ENCODE measurements around the gene UBL4A. TPM values are rescaled to one million over a fixed set of nuclear protein-coding genes. Genes with fewer than 3 reads are reported as not detected.

The UBL4A gene
- total RNA-seq, 1 donor from 2014 or later = 12.1 TPM

- Mint-ChIP-seq H3K9me3 (peaks cover 7% of the 10 kb centered on the region), H3K36me3 (peaks cover 2% of the 10 kb centered on the region), H3K27ac (no peak overlapping the region), H3K27me3 (ENCODE audit: insufficient read depth, low read depth) (no peaks in the 10 kb centered on the region), H3K4me3 (no peak overlapping the region), H3K4me1 (no peaks in the 10 kb centered on the region)
- H3K4me3 ChIP-seq = no peak overlapping the region
- H3K9me3 ChIP-seq (ENCODE audit: low read depth) = no peaks in the 10 kb centered on the region
- H2AFZ ChIP-seq (replicated peaks) = no peak overlapping the region
- no peaks in the 10 kb centered on the region for H3K4me1 ChIP-seq
- H3F3A ChIP-seq (ENCODE audit: low read depth) = no peaks in the 10 kb centered on the region
- H3K27me3 ChIP-seq = no peaks in the 10 kb centered on the region
- H3K36me3 ChIP-seq = no peaks in the 10 kb centered on the region
- no peak overlapping the region for H3K4me2 ChIP-seq
- TF ChIP-seq CTCF (IDR thresholded peaks at IDR 0.05) = no peak
- TF ChIP-seq EZH2phosphoT487 (IDR thresholded peaks at IDR 0.05) = no peak
- TF ChIP-seq EZH2 (IDR thresholded peaks at IDR 0.05) = no peak
- H3K9ac ChIP-seq = no peak overlapping the region
- no peak overlapping the region for H3K27ac ChIP-seq
- DNase-seq (ENCODE audit: low spot score) = no peak
- no peaks in the 10 kb centered on the region for H4K20me1 ChIP-seq (ENCODE audit: low read depth)
- no peaks in the 10 kb centered on the region for H3K79me2 ChIP-seq (ENCODE audit: low read depth)
These were observed 18.2 kb downstream of the UBL4A start for GRCh38 chrX:154468217-154468616.

GRCh38 chrX:154467556-154467955 is 18.9 kb downstream of the UBL4A start:
- Mint-ChIP-seq H3K27ac (no peak overlapping the region), H3K4me1 (no peaks in the 10 kb centered on the region), H3K36me3 (peaks cover 6% of the 10 kb centered on the region), H3K4me3 (no peak overlapping the region), H3K27me3 (ENCODE audit: insufficient read depth, low read depth) (no peaks in the 10 kb centered on the region), H3K9me3 (peaks cover 11% of the 10 kb centered on the region)
- Histone ChIP-seq H3K4me2 (no peak overlapping the region), H3K4me1 (no peaks in the 10 kb centered on the region), H3K9ac (no peak overlapping the region), H4K20me1 (ENCODE audit: low read depth) (no peaks in the 10 kb centered on the region), H3K27me3 (no peaks in the 10 kb centered on the region), H3K9me3 (ENCODE audit: low read depth) (no peaks in the 10 kb centered on the region), H3K79me2 (ENCODE audit: low read depth) (no peaks in the 10 kb centered on the region), H2AFZ (replicated peaks) (no peak overlapping the region), H3K4me3 (no peak overlapping the region), H3K27ac (no peak overlapping the region), H3F3A (ENCODE audit: low read depth) (no peaks in the 10 kb centered on the region), H3K36me3 (no peaks in the 10 kb centered on the region)
- no peak for DNase-seq (ENCODE audit: low spot score)
- TF ChIP-seq EZH2 (IDR thresholded peaks at IDR 0.05) = no peak
- no peak for TF ChIP-seq CTCF (IDR thresholded peaks at IDR 0.05)

GRCh38 chrX:154466907-154467306 is 19.5 kb downstream of the UBL4A start:
- Histone ChIP-seq H2AFZ (replicated peaks) (no peak overlapping the region), H3K27ac (no peak overlapping the region), H4K20me1 (ENCODE audit: low read depth) (no peaks in the 10 kb centered on the region), H3K9me3 (ENCODE audit: low read depth) (no peaks in the 10 kb centered on the region), H3K4me2 (no peak overlapping the region), H3K27me3 (no peaks in the 10 kb centered on the region), H3F3A (ENCODE audit: low read depth) (no peaks in the 10 kb centered on the region), H3K9ac (no peak overlapping the region), H3K36me3 (no peaks in the 10 kb centered on the region), H3K4me1 (no peaks in the 10 kb centered on the region), H3K79me2 (ENCODE audit: low read depth) (no peaks in the 10 kb centered on the region), H3K4me3 (no peak overlapping the region)
- Mint-ChIP-seq H3K27ac (no peak overlapping the region), H3K4me1 (no peaks in the 10 kb centered on the region), H3K9me3 (peaks cover 12% of the 10 kb centered on the region), H3K36me3 (peaks cover 6% of the 10 kb centered on the region), H3K27me3 (ENCODE audit: insufficient read depth, low read depth) (no peaks in the 10 kb centered on the region), H3K4me3 (no peak overlapping the region)
- TF ChIP-seq EZH2 (IDR thresholded peaks at IDR 0.05) (no peak), CTCF (IDR thresholded peaks at IDR 0.05) (no peak), EZH2phosphoT487 (IDR thresholded peaks at IDR 0.05) (no peak)
- no peak for DNase-seq (ENCODE audit: low spot score)

Measured in neural progenitor cell (in vitro differentiated cells).